Left forelimb (tissue), 1 donor: ENCODE data around the gene NUCB2.

ENCODE experiments used
- DNase-seq: peaks from one replicate; pipeline ENCODE4 v3.0.0-alpha.2; 2018; ENCODE audit warnings: low spot score

The NUCB2 gene

DNA sequence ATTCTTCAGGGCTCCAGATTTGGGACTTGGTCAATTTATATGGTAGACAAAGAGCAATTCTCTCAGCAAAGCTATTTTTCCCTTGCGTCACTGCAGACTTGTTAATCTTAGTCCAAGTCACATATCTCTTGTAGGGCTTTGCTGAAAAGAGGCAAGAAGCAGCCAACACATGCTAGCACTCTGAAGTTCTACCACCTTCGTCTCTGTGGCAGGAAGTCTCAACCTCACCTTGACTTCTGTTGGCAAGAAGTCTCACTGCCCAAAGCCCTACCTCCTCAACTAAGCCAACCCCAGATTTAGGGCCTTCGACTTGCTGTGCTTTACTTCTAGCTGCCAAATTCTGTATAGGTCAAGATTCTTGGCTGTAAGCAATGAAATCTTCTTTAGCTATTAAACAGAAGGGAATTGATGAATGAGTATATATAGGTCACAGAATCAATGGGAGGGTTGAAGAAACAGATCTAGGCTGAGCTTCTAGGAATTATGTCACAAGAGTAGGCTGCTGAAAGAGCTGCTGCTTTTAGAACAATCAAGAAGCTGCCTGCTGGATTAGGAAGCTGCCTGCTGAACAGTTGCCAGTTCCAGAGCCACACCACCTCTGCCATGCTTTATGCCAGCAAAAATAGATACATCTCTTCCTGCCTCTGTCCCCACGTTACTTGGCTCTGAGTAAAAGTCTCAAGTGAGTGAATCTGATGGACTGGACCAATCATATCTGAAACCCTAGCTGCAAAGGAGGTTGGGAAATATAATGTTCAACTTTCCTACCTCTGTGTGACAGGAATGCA lies 57.5 kb downstream of the NUCB2 start:
- no peak for DNase-seq

DNA sequence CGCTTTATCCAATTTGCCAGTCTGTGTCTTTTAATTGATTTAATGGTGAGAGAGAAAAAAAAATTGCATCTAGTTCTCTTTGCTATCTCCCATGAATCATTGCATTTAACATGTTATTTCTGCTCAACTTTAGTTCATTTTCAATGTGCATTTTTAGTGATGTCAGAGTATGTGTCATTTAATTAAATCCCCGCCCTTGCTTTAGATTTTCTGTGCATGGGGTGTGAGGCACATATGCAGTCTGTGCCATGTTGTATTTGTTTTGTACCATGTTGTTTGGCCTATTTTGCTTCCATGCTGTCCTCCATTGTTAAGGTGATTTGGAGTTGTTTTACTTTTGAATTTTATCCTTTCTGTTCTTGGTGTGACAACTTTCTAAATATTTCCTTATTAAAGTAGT lies 66.7 kb downstream of the NUCB2 start:
- DNase-seq: no peak

DNA sequence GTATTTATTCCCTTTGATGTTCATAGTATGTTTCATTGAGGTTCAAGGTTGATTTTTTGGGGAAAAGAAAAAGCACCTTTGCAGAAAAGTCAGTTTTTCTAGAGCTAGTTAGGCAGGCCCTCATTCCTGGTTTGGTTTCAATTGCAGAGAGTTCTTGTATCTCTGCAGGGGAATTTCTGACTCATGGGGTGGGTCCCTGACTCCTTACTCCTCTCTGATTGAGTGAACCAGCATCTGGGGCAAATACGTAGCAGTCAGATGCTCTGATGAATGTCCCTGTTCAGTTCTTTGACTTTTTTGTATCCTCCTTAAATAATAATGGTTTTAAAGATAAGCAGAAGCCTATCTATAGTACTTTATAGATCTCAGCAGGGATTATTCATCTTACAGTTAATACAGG lies 67.4 kb downstream of the NUCB2 start:
- no peak for DNase-seq

DNA sequence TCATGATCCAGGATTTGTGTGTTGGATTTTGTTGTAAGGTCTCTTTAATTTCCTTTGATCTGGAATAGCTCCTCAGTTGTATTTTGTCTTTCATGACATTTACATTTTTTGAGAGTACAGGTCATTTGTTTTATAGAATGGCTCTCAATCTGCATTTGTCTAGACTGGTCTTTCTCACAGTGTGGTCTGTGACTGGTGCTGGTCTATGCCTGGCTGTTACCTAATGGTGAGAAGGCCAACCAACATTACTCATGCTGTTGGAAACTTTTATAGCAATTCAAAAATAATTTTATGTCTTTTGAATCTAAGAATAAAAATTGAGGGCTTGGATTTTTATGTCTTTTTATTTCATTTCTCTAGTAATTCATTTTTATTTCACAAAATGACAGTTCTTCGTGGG lies 71.1 kb downstream of the NUCB2 start:
- DNase-seq: no peak

DNA sequence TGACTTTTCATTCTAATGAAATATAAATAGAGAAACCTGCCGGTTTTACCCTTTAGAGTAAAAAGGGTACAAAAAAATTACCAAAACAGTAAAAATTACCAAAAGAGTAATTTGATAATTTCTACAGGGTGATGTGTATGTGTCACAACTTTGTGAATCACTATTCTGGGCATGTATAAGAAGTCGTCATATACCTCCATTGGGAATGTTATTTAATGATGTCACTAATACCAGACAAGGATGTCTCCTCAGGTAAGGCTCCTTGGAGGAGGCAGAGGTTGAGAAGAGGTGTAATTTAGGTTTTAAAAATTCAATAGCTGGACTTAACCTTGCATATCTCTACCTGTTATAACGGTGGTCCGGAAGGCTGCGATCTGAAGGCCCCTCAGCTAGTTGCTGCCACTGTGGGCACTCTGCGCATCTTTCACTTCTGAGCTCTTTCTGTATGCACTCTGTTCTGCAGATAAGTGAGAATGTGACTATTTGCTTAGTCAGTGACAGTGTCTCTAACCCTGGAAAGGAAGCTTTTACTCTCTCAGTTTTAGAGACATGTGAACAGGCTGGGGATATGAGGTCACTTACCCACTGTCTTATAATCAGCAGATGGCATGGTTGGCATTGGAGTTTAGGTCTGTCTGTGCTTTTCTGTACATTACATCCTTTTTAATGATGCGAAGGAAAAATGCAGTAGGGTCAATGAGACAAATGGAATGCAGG lies 74.1 kb downstream of the NUCB2 start:
- no peak for DNase-seq

DNA sequence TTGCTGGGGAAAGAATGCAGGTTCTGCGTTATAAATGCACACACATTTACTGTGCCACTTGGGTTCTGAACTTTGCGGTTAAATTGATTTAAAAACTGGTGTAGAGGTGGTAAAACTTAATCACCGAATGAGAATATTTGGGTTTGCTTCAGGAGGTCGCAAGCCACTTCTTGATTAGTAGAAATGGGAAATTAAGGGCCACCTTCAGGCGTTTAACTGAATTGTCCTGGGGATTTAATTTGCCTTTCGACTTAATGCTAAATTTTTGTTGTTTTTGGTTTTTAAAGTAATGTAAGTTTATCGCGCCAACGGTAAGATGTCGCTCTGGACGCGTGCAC lies 74.6 kb downstream of the NUCB2 start:
- DNase-seq: no peak

DNA sequence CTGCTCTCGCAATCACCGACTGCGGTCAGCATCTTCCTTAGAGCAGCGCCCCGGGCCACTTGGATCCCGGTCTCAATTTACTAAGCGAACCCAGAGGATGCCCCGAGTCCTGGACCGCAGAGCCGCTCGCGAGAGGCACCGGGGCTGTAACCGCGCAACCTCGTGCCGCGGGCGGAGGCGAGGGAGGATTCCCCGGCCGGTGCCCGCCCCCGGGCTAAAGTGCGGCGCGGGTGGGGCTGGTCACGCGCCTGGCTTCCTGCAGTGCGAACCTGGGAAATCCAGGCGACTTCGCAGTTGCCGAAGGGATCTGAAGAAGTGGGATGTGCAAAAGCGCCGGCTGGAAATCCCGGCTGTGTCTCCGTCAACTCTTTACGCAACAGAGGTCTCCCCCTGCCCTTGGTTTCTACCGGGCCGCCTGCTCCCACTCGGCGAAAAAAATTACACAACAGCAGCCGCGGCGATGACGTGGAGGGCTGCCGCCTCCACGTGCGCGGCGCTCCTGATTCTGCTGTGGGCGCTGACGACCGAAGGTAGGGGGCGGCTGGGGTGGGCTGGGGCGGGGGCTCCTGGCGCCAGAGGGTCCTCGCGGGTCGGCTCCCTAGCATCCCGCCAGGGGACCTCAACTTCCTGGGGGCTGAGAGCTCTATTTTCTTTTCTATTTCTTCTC lies 75.1 kb downstream of the NUCB2 start, which contains the start of gene NCR3LG1:
NCR3LG1 (plus strand) TSS at position 291 of the 667 bp plus-strand sequence; CDS start at position 461, 170 bp downstream.
- DNase-seq: no peak

DNA sequence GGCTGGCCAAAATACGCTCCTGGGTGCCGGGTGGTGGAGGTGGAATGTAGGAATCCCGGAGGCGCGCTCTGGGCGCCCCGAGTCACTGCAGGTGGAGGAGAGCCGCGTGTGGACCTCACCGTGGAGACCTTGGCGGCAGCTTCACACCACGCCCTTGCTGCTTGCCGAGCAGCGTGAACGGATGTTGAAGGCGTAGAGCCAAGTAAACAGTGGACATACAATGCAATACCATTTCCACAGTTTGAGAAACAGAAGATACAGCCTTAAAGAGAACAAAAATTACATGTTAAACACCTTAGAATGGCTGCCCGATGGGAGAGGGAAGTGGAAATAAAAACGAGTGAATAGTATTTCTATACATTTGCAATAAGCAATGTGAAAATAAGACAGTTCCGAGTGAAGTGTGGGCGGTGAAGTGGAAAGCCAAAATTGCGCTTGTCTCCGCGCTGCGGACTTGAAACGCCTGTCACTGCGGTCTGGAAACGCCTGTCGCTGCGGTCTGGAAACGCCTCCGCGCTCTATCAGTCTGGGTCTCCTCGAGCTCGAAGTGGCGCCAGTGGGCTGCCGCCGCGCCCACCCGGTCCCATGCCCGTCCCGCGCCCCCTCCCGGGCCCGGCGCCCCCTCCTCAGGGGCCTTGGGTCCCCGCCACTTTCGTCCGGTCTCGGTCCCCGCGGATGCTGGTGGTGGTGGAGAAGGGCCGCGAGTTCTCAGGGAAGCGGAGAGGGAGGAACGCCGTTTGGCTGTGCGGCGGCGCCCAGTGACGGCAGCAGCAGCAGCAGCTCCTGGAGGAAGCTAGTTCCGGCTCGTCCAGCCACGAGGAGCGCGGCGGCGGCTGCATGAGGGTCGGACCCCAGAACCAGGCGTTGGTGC lies 76.6 kb downstream of the NUCB2 start:
- DNase-seq: peak; percentile 88

DNA sequence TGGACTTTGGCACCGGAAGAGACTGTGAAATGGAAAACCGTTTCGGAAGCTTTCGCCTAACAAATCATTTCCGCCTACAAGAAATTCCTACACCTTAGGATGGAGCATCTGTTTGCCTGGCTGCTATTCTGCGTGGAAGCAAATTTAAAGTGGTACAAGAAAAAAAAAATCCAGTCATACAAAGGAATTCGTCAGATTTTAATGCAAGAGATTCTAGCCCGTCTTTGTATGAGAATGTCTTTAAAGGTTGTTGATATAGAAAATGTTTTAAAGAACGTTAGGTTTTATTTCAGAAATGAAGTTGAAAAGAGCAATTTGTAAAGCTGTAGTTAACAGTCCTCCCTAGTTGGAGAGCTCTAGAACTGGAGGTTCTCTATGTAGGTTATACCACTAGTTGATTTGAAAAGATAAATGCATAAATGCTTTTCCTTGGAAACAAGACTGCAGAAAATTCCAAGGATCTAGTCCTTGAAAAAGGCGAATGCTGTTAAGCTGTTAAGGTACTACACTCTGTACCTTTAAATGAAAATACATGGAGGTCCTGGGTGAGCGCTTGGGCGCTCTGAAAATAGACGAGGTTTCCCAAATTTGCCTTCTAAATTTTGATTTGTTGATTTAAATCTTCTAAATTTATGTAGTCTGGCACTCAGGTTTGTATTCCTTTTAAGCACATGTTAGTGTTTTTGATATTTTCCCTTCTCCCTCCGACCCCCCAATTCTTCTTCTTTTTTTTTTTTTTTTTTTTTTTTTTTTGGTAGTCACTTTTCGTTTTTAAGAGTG lies 77.5 kb downstream of the NUCB2 start:
- no peak for DNase-seq

DNA sequence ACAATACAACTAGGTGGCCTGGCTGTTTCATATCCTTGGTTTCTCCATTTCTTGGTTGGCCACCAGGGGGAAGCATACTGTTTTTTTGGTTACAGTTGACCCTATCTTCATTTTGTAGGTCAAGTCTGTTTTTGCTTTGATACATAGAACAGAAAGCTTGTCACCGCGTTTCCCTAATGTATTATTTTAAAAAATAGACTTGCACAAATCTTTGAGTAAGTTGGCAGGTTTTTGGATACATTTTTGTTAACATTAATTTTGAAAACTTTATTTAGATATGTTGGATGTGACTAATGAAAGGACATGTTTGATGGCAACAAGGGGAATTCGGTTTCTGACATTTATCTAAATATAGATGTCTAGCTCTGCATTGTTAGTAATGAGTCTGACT lies 78.1 kb downstream of the NUCB2 start:
- DNase-seq: no peak

DNA sequence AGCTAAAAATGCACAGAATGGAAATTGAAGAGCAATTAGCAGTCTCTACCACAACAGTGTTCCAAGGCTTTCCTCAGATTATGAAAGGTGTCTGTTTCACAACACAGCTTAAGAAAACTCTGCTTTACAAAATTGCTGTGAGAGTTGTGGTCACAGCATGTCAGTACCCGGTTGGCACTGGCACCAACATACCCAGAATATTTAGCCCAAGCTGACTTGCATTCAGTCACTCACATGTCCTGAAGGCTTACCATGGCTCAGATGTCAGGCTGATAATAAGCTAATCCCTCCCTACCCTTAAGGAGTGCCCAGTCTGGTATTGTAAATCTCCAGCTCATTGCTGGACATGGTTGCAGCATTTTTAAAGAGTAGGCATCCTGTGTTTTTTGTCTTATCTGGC lies 90.0 kb downstream of the NUCB2 start:
- no peak for DNase-seq

DNA sequence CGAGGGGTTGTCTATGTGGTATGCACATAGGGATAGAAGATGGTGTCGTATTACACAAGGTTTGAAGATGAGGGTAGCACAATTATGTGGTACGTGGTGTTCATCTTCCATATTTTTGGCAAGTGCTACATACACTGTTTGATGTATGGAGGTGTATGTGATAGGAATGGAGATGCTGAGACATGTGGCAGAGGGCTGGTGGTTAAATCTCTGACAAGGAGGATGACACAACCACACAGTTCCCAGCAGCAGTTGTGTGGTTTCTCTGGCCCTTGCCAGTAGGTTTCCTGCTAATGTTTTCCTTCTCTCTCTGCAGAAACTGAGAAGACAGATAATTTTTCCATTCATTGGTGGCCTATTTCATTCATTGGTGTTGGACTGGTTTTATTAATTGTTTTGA lies 92.0 kb downstream of the NUCB2 start:
- DNase-seq: no peak

DNA sequence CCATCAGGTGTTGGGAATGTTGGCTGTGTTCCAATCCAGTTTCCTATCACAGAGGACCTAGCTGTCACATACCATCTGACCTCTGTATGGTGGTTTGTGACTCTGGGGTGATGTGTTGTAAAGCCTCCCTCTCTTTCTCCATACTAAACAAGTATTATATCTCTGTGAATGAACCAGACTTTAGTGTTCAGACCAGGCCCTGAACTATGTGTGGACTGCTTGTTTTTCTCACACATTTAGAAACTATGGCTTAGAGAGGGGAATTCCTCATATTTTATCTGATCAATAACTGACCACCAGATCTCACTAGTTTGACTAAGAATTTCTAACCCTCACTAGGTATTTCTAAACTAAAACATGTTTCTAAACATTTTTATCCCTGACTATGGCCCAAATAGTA lies 92.6 kb downstream of the NUCB2 start:
- no peak for DNase-seq

DNA sequence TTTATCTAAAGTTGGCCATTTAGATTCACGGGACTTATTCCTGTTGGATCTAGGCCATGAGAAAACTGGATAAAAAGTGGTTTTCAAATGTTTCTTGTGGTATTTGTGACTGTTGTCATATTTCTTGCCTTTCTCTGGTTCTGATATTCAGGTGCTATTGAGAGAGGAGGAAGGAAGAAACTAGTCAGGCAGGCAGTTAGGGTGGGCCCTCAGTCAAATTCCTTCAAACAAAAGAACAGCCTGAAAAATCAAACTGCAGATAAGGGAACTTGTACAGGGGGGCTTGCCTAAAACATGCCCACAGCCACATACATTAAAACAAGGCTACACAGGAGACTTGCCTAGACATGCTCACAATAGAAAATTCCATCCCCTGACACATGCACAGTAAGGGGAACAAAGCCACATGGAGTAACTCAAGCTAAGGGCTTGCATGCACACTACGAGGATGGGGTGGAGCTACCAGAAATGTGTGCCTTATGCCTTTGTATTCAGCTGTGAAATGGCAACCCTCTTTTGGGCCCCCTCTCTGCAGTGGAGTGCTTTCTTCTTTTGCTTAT lies 93.2 kb downstream of the NUCB2 start:
- no peak for DNase-seq

DNA sequence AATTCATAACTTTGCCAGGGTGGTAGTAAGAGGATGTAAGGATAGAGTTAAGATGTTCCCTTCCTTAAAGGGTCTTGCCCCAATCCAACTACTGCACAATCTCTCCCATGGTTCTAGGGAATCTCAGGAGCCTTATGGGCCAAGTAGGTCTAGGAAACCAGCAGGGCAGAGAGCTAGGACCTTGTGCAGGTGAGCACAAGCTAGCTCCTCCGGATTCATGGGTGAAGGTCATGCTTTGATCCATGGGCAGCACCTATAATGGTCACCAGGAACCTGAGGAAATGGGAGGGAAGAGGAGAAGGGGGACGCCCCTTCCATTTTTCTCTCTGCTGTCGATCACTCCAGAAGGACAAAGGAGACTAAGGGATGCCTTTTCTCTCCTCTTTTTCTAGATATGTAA lies 95.1 kb downstream of the NUCB2 start:
- no peak for DNase-seq

DNA sequence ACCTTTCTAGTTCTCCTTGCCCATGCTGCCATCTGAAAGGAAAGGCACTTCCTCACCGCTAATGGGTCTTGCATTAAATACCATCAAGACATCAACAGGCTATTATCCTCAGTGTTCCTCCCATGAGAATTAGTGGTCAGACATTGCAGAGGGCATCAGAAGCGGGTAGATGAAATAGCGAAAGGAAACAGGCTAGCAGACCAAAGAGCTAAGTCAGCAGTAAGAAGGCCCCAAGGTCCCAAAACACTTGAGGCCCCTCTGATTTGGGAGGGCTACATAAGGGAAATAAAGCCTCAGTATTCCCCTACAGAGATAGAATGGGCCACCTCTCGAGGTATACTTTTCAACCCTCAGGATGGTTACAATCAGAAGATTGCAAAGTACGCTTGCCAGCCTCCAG lies 99.0 kb downstream of the NUCB2 start:
- DNase-seq: no peak

DNA sequence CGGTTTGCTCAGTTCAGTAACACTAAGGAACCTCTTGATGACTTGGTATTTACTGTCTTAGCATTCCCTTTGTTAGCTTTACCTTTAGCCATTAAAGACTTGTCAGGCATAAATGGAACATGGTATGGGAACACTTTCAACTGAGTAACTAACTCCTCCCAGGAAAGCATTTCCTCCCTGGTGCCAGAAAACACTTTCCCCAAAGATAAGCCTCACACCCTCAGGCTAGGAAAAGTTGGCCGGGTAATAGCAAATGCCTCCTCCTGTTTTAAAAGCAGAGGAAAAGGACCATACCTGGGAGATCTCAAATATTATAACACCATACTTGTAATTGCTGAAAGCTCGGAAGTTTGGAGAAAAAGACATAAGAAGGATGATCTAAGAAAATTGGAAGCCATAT lies 100.0 kb downstream of the NUCB2 start:
- DNase-seq: no peak

DNA sequence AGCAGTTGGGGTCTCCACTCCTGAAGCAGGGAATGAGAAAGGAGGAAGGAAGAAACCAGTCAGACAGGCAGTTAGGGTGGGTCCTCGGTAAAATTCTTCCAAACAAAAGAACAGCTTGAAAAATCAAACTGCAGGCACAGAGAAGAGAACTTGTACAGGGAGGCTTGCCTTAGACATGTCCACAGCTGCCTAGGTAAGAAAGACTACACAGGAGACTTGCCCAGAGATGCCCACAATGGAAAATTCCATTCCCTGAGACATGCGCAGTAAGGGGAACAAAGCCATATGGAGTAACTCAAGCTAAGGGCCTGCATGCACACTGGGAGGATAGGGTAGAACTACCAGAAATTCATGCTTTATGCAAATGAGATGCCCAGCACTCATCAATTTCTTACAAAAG lies 102.1 kb downstream of the NUCB2 start:
- no peak for DNase-seq

DNA sequence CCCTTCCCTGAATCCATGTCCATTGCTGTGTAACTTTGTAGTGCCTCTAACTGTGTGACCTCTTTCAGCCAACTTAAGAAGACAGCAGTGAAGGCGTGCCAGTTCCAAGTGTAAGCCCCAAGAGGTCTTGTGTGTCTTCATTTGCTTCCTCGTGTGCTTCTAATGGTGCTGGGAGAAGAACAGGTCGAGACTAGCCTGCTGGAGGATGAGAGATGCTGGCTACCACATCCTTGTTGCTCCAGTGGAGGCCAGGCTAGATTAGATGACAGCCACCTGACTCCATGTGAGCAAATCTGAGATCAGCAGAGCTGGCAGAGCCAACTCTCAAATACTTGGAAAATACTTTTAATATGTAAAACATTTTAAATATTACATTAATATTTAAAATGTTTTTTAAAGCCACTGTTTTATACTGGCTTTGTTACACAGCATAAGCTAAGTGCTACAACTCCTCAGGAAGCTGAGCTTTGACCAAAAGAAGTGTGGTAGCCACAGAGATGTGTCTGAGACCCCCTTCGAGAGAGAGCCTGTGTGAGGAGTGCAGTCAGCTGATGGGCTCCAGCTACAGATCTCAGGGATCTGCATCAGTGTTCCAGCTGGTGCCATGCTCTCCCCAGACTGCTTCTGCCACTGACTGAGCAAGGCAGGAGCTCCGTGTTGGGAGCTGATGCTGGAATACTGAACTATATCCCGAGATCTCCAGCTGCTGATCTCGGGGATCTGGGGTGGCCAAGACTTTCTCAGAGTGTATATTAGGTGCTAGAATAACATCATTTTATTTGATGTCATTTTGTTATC lies 103.0 kb downstream of the NUCB2 start:
- no peak for DNase-seq

DNA sequence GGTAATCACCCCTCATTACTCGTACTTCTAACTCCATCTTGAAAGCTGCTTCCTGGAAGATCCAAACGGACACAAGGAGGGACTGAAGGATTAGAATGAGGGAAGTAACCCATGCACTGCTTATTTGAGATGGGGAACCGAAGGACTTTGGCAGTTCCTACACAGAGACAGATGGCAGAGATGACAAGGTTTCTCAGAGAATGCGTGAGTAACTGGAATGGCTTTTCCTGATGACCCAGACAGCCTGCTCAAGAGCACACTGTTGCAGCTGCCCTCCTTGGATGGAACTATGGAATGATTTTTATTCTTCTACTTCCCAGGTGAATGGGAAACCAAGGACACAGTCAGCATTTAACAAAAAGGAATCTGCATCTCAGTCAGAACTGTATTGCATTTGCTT lies 104.6 kb downstream of the NUCB2 start:
- DNase-seq: no peak
